GM18520 (cell line): ENCODE results near the gene ZNRF2.
"Not testable (repeated sequence)": the region's sequence is repeated elsewhere in the genome, so short reads cannot be mapped to it uniquely, and the experiment has no call there.

Experiments used
- ATAC-seq: cut with Tn5 transposase; IDR thresholded peaks from one replicate; pipeline ENCODE4 v1.9.1; 2021; ENCODE audit not compliant: unreplicated experiment

Gene ZNRF2

DNA sequence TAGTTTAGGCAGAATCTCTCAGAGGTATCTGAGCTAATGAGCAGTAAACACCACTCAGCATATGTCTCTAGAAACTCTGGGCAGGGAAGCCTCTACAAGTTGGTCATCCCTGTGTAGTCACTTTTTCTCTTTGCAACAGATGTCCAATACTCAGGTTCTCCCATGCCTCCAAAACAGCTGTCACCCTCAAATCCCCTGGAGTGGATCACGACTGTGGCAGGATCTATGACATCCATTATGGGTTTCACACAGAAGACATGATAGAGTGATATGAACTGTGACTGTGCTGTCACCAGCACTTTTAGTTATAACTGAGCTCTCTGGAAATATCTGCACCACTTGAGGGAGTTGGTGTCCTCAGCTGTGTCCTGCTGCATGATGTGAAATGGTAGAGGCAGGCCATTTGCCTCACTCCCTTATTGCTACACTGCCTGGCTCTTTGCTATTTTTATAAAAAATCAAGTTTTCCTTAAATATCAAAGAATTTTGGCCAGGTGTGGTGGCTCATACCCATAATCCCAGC is 24.1 kb upstream of the ZNRF2 start:
- no peak for ATAC-seq

DNA sequence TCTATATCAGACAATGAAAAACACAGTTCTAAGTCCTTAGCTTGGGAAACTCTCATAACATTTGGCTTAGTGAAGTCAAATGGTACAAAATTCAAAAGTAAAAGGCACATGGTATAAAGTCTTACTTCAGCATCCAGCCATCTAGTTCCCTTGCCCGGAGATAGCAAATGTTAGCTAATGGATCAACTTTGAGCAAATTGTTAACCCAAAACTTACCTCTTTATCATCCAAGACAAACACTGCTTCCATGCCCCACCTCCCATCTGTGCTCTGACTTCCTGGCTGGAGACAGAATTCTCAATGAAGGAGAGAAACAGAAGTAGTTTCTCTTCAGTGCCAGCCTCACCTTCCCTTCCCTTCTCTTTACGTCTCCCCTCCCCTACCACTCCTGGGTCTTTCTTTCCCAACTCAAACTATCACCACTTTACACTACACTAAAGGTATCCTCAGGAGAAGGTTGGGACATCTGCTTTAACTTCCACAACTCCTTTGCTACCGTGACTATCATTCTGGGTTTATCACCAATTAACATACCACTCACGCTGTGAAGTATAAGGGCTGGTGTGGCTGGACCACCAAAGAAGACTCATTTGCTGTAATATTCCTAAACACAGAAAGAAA is 21.2 kb upstream of the ZNRF2 start:
- ATAC-seq, result no peak

DNA sequence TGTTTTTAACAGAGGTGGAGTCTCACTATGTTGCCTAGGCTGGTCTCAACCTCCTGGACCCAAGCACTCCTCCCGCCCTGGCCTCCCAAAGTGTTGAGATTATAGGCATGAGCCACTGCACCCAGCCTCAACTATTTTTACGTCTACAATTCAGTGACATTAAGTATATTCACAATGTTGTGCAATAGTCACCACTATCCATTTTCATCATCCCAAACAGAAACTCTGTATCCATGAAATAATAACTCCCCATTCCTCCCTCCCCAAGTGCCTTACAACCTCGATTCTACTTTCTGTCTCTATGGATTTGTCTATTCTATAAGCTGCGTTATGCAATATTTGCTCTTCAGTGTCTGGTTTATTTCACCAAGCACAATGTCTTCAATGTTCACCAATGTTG is 20.3 kb upstream of the ZNRF2 start:
- ATAC-seq, result no peak

DNA sequence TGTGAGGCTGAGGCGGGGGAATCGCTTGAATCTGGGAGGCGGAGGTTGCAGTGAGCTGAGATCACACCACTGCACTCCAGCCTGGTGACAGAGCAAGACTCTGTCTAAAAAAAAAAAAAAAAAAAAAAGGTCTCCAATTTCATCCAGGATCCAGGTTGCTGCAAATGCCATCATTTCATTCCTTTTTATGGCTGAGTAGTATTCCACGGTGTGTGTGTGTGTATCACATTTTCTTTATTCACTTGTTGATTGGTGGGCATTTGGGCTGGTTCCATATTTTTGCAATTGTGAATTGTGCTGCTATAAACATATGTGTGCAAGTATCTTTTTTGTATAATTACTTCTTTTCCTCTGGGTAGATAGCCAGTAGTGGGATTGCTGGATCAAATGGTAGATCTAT is 19.2 kb upstream of the ZNRF2 start:
- ATAC-seq, result not testable (repeated sequence)

DNA sequence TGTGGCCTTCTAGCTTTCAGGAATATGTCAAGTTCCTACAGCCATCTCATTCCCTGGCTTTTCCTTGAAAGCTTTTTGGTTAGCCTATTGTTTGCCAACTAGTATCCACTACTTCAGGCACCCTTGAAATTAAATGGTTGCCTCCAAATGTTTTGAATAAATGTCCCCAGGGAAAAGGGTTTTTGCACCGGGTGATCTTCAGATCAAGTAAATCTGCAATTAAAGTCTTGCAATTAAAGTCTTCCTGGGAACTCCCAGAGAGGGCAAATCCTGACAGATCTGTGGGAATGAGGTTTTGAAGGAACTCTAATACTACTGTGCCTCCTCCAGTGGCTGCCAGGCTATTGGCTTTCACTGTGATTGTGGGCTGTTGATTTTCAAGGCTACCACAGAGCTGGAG is 17.7 kb upstream of the ZNRF2 start:
- ATAC-seq, result no peak

DNA sequence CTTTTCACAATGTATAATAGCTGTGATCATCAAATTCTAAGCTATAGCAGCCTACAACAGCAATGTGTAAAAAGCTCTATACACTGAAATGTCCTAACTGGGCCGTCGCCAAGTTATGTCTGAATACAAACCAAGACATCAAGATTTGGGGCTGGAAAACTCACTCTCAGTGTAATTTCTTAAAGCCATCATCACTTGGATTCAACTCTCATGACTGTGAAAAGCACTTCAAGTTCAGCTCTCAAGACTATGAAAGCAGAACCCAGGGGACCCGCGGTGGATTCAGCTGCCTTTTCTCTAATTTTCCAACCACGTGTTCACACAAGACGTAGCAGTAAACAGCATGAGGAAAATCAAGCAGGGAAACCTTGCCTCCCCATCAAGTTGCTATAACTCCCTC is 15.8 kb upstream of the ZNRF2 start:
- ATAC-seq, result no peak

DNA sequence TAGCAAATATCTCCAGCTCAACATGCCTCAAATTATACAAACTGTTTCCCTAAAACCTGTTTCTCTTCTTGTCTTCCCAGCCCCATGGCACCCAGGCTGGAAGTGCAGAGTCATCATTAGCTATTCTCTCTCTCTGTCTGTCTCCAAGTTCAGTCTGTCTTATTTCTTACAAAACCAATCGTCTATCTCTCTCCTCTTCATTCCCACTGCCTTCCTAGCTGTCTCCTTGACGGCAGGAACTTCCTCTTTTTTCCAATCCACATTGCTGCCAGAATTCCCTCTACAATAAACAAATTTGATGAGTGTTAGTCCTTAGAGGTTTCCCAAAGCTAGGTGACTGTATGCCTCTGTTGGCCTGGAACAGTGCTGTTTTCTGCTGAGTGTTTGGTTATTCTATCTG is 14.9 kb upstream of the ZNRF2 start:
- no peak for ATAC-seq

DNA sequence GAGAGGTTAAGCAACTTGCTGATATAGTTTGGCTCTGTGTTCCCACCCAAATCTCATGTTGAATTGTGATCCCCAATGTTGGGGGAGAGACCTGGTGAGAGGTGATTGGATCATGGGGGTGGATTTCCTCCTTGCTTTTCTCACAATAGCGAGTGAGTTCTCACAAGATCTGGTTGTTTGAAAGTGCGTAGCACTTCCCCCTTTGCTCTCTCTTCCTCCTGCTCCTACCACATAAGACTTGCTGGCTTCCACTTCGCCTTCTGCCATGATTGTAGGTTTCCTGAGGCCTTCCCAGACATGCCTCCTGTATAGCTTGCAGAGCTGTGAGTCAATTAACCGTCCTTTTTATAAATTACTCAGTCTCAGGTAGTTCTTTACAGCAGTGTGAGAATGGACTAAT is 13.5 kb upstream of the ZNRF2 start:
- ATAC-seq, result no peak

DNA sequence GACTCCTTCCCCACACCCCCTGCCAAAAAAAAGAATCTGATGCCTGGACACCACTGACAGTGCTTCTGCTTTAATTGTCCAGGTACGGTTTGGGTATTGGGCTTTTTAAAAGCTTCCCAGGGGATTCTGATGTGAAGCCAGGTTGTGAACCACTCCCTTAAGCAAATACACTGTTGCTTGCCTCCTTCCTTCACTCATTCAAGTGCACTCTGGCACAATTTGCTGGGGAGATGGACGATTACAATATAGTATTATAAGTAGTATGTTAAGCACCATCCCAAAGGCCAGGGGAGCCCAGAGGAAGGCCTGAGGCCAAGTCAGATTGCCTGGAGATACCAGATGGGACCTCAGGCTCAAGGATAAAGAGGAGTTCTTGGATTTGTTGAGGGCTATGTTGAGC is 12.3 kb upstream of the ZNRF2 start:
- ATAC-seq, result no peak

DNA sequence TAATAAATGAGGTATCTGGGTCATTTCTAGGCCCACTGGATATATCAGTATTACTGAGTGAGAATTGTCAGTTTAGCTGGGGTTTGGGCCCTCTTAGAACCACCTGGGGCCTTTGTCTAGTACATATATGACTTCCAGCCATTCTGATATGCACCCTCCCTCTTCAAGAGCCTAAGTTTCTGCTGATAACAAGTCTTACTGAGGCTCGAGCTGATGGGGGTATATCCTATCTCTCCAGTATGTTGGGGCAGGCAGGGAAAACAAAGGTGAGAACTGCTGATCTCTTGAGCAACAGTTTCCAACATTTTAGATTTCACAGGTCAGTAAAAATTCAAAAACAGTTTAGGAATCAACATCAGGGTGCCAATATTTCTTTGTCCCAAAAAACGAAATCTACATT is 10.8 kb upstream of the ZNRF2 start:
- no peak for ATAC-seq

DNA sequence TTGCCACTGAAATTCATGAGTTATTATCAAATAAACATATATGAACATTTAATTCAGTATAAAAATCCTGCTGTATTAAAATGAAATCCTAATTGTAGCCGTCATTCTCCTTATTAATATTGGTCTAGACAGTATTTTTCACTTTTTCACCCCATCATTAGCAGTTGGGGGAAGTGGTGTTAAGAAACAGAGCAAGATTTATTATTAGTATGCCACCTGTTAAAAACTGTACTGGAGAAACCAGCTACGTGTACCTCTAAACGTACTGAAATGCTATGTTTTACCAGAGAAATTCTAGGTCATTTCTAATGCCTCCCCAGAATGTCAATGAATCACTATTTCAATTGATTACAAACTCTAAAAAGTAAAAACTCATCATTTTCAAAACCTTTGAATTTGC is 9.8 kb upstream of the ZNRF2 start:
- ATAC-seq, result no peak

DNA sequence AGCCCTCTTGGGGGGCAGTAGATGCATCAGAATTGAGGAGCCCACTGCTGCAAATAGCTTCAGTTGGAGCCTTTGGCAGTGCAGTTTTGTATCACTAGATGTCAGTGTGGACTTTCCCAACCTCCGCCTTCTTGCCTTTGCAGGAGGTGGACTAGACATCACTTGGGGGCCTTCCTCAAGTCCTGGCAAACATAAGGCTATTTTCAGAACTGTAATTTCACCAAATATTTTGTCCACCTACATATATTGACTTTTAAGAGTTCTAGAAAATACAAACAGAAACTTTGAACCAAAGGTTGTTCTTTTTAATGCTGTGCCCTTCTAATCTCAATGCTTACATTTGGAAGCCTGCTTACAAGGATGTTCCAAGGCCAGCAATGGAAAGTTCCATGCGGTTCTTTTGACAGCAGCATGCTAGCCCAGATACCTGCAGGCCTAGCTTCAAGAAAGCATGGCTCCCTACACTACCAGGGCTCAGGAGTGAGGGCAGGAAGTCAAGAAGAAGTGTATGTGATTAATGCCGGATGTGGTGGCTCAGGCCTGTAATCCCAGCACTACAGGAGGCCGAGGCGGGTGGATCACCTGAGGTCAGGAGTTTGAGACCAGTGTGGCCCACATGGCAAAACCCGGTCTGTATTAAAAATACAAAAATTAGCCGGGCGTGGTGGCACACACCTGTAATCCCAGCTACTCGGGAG is 8.0 kb upstream of the ZNRF2 start:
- ATAC-seq, result no peak

DNA sequence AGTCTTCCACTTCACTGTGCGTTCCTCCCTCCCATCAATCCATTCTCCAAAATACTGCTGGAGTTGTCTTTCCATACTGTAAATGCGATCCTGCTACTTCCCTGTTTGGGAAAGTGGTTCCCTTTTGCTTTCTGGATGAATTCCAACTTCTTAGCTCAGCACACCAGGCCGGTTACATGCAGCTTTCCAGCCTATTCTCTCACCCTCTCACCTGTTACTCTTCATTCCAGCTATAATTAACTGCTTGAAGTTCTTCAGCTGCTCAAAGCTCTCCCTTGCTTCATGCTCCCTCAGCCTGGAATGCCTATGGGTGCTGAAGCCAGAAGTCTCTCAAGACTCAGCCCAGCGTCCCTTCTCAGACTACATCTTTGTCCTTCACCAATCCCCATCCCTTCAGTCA is 6.0 kb upstream of the ZNRF2 start:
- no peak for ATAC-seq

DNA sequence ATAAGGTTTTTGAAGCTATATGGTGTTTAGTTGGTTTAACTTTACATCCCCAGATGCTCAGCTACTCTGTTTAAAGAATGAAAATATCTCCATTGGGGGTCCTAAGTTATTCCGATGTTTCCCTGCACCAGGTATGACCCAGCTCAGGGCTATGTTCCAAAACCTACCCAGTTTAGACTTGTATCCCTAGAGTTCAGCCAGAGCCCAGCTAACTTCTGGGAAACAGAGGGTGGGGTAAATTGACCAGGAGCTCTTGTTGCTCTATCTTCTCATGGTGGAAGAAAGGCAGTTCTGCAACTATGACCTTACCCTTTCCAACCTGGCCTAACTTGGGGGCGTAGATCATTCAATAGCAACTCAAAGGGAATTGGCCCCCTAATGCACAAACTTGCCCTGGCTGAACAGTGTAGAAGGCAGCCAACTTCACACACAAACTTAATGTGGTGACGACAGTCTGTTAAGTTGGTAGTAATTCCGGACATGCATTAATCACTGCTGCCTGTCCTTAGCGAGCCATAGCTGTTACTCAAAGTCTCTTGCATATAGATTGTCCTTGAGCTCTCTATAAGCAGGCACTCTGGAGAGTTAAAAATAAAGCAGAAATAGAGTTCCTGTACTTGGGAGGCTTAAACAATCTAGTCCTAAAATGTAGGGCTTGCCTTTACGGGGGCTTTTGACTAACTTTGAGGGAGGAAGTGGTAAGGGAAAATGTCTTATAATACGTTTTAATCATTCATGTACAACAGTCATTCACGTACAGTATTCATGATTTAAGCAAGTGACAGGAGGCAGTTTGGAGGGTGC is 5.3 kb upstream of the ZNRF2 start:
- no peak for ATAC-seq

DNA sequence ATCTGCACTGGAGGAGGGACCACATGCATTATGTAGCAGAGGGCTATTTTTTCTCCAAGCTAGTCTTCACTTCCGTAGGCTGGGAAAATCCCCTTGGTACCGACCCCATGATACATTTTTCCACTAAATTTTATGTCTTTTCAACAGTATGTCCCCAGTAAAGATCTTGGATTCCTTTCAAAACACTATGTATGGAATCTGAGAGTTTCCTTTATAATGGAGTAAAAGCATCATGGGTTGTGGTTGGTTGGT is 4.8 kb upstream of the ZNRF2 start:
- ATAC-seq, result no peak

DNA sequence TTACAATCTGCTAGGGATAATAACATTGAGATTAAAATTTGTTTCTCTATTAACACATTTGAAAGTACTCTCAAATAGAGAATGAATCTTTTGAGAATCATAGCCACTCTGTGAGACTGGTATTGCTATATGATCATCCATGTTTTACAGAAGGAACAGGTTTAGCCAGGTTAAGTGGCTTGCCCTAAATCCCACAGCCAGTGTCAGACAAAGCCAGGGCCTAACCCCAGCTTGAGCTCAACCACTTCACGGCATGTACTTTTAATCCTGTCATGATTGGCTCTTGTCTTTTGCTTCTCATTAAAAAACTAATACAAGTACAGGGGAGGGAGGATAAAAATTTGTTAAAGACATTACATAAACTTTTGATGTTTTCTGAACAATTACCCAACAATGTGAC is 3.8 kb upstream of the ZNRF2 start:
- no peak for ATAC-seq

DNA sequence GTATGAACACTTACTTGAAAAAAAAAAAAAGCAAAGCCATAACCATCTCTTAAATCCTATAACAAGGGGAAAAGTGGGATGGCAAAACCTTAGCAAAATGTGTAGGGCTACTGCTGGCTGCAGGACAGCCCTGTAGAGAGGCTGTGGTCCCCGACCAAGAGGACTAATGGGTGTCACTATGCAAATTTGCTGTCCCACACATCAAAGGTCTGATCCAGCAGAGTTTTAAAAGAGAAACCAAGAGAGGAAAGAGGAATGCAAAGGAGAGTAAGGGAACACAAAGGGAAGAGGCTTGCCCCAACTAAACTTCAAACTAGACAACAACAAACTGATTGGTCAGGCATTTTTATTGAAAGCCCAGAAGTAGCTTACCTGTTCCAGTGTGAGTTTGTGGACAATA is 3.1 kb upstream of the ZNRF2 start:
- no peak for ATAC-seq

DNA sequence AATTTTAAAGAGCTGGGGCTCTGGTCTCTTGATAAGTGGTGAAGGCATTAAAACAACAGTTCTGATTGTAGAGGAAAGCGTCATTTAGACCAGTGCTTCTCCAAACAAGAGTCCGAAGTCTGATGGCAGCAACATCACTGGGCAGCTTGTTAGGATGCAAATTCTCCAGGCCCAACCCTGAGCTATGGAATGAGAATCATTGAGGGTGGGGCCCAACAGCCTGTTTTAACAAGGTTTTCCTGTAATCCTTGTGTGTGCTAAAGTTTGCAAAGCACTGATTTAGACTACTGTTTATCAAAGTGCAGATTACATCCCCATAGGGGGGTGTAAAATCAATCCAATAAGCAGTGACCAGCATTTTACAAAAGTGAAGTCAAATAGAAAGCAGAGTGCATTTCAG is 2.6 kb upstream of the ZNRF2 start:
- ATAC-seq, result no peak

DNA sequence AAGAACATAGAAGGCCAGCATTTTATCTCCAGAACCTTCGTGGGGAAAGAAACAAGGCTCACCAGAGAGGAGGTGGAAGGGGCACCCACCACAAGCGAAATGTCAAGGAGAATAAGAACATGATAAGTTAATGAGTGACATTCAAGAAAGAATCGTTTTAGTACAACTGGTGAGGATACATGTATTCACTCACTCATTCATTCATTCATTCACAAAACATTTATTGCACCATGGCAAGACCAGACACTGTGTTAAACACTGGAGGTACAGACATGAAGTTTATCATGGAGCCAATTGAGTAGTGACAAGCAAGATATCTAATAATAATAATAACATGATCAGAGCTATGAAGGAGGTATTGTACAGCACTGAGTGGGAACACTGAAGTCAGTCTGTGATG is 1.7 kb upstream of the ZNRF2 start:
- no peak for ATAC-seq

DNA sequence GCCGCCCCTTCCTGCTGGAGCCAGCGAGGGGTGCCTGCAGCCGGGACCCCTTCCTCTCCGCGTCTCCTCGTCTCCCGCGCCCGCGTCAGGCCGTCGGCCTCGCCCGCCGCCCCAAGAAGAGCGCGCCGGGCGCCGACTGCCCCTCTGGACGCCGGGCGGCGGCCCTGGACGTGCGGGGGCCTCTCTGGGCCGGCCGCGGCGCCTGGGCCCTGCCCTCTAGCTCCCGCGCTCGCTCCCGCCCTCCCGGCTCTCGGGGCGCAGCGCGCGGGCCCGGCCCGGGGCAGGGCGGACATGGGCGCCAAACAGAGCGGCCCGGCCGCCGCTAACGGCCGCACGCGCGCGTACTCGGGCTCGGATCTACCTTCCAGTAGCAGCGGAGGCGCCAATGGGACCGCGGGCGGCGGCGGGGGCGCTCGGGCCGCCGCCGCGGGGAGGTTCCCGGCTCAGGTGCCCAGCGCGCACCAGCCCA is 704 bp downstream of the ZNRF2 start:
- peak; percentile 19 for ATAC-seq

DNA sequence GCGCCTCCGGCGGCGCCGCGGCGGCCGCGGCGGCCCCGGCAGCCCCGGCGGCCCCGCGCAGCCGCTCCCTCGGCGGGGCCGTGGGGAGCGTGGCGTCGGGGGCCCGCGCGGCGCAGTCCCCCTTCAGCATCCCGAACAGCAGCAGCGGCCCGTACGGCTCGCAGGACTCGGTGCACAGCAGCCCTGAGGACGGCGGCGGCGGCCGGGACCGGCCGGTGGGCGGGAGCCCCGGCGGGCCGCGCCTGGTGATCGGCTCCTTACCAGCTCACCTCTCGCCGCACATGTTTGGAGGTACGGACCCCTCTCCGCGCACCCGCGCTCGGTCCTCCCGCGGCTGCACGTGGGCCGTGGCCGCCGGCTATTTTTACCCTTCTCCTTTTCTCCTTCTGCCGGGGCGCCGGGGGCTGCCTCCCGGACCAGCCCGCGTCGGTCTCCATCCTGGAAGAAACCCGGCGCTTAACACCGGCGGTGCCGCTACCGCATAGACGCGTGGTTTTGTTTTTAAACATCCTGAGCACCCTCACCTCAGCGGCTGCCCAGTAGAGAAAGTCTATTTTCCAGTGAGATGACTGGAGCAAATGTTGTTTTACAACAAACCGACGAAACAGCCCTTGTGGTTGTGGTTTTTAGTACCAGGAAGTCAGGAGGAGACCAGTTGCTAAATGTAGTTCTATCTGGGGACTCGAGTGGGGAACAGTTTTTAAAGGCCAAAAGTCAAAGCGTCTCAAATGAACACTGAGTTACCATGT is 1.3 kb downstream of the ZNRF2 start:
- ATAC-seq, result peak; percentile 3

DNA sequence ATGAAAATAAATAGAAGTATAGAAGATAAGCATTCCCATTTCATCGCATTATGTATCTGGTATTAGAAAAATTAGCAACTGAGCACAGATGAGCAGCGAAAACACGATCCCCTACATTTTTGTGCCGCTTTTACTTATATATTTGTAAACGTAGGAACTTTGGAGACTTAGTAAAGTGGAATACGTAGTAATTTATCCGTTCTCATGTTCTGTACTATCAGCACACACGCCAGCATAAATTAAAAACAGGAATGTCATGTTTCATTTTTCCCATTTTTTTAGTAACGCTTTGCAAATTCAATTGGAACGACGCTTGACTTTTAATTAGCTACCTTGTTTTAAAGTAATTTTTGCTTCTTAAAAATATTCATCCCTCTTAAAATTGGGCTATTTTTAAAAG is 2.4 kb downstream of the ZNRF2 start:
- ATAC-seq, result no peak
